D721Med (cell line): ENCODE results near the gene SMYD1.

Experiments used
- DNase-seq: peaks from one replicate; pipeline ENCODE4 v3.0.0; 2011; ENCODE audit warnings: low spot score; ENCODE audit not compliant: insufficient read length
- FAIRE-seq: peaks from 2 replicates; lab custom pipeline; 2011; peaks lifted over from hg19 to GRCh38; lab: Jason Lieb, UNC
- CTCF ChIP-seq: IDR thresholded peaks from 2 replicates; pipeline ENCODE4 v1.5.1; 2012; ENCODE audit warnings: mild to moderate bottlenecking, control low read depth; ENCODE audit not compliant: insufficient read depth; ENCODE audit errors: missing control alignments

Gene SMYD1

GRCh38 chr2:88139804-88140203 lies 72.2 kb downstream of the SMYD1 start:
- DNase-seq (no peak), FAIRE-seq (no peak)
- TF ChIP-seq CTCF, result no peak

DNA sequence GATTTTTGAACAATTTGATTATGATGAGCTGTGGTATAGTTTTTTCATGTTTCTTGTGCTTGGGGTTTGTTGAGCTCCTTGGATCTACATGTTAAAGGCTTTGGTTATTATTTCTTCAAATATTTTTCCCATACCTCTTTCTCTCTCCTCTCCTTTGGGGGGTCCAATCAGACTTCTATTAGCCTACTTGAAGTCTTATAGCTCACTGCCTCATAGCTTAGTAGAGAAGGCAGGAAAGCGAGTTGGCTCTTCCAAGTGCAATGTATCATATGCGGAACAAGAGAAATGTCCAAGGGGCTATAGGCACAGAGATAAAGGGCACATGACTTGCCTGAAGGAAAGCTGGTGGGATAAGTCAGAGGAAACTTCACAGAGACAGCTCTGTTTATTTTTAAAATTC lies 74.3 kb downstream of the SMYD1 start:
- no peak for FAIRE-seq
- TF ChIP-seq CTCF, result no peak

GRCh38 chr2:88144271-88144670 lies 76.6 kb downstream of the SMYD1 start:
- no peak for FAIRE-seq
- TF ChIP-seq CTCF, result no peak
- no peak for DNase-seq

More for the DNA sequence above, 74.3 kb downstream of the SMYD1 start:
- DNase-seq, result no peak

GRCh38 chr2:88144914-88145497 lies 77.4 kb downstream of the SMYD1 start:
- DNase-seq (no peak), FAIRE-seq (no peak)
- no peak for TF ChIP-seq CTCF

DNA sequence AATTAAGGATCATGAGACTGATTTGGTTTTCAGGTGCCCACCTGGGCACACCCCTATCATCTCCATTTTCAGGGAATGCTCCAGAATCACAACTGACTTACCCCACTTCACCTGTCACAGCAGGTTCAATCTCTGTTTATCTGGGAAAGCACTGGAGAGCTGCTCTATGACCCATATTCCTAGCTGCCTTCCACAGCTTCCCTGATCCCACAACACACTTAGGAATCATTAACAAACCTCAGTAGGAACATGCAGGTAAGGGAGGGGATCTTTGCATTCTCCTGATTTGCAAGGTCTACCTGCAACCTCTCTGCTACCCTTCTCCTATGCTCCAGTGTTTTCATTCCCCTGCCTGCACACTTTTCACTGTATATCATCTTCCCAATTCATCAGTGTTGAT lies 79.0 kb downstream of the SMYD1 start:
- TF ChIP-seq CTCF, result no peak
- DNase-seq, result no peak
- no peak for FAIRE-seq

DNA sequence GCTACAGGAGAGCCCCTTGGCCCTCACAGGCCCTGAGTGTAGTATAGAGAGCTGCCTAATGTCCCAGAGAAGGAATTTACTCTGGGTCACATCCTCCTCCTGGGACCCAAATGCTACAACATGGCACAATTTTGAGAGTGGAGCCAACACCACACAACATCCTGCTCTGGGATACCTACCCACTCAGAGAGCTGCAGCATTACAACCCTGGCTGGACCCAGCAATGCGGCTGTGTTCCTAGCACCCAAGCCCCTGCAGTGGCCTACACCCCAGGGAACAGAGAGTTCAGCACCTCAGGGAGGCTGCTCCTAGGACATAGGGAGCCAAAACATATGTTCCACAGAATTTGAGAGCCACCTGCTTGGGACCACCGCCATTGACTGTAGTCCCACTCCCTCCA lies 79.5 kb downstream of the SMYD1 start:
- DNase-seq (no peak), FAIRE-seq (no peak)
- TF ChIP-seq CTCF, result no peak

DNA sequence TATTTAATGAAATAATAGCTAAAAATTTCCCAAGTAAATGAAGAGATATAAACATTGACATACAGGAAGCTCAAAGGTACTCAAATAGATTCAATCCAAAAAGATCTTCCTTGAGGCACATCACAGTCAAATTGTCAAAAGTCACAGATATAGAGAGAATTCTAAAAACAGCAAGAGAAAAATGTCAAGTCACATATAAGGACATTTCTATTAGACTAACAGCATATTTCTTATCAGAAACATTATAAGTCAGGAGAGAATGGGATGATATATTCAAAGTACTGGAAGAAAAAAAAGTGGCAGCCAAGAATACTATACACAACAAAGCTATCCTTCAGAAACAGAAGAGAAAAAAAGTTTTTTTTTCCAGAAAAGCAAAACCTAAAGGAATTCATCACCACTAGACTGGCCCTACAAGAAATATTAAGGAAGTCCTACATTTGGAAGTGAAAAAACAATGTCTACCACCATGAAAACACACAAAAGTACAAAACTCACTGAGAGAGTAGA lies 81.4 kb downstream of the SMYD1 start:
- no peak for TF ChIP-seq CTCF
- DNase-seq (no peak), FAIRE-seq (no peak)
